ENCODE measurements around the gene ZMIZ1. TPM values are rescaled to one million over a fixed set of nuclear protein-coding genes. Genes with fewer than 3 reads are reported as not detected.
A peak's percentile ranks its signal among the peaks of the same experiment; 100 is the strongest.

The ZMIZ1 gene
- total RNA-seq, 1 experiment from 2014 or later = 7.8 TPM

GRCh38 chr10:79084012-79084971 is 15.5 kb downstream of the ZMIZ1 start:
- in situ Hi-C loops (cut with HindIII; ENCODE audit: low pct_unique_long_range_greater_than_20kb, low sequenced_read_pairs) = no loop called here

GRCh38 chr10:79084972-79085597 is 16.3 kb downstream of the ZMIZ1 start:
- no peak for DNase-seq (ENCODE audit: low read depth, low spot score)
- in situ Hi-C loops (cut with HindIII; ENCODE audit: low pct_unique_long_range_greater_than_20kb, low sequenced_read_pairs) = no loop called here

More at GRCh38 chr10:79084012-79084971, 15.5 kb downstream of the ZMIZ1 start:
- peak; percentile 83 for DNase-seq (ENCODE audit: low read depth, low spot score)

- in situ Hi-C loops (cut with HindIII; ENCODE audit: low pct_unique_long_range_greater_than_20kb, low sequenced_read_pairs) = no loop called here
- no peak for DNase-seq (ENCODE audit: low read depth, low spot score)
Observed at GRCh38 chr10:79086822-79087221, 18.1 kb downstream of the ZMIZ1 start.

GRCh38 chr10:79087721-79088120 is 19.0 kb downstream of the ZMIZ1 start:
- no peak for DNase-seq (ENCODE audit: low read depth, low spot score)
- in situ Hi-C loops (cut with HindIII; ENCODE audit: low pct_unique_long_range_greater_than_20kb, low sequenced_read_pairs) = no loop called here

GRCh38 chr10:79088176-79088575 is 19.4 kb downstream of the ZMIZ1 start:
- in situ Hi-C loops (cut with HindIII; ENCODE audit: low pct_unique_long_range_greater_than_20kb, low sequenced_read_pairs) = no loop called here
- no peak for DNase-seq (ENCODE audit: low read depth, low spot score)

GRCh38 chr10:79088613-79089355 is 20.0 kb downstream of the ZMIZ1 start:
- in situ Hi-C loops (cut with HindIII; ENCODE audit: low pct_unique_long_range_greater_than_20kb, low sequenced_read_pairs) = no loop called here
- no peak for DNase-seq (ENCODE audit: low read depth, low spot score)

GRCh38 chr10:79089632-79090031 is 20.9 kb downstream of the ZMIZ1 start:
- in situ Hi-C loops (cut with HindIII; ENCODE audit: low pct_unique_long_range_greater_than_20kb, low sequenced_read_pairs) = no loop called here

GRCh38 chr10:79090134-79090803 is 21.5 kb downstream of the ZMIZ1 start:
- in situ Hi-C loops (cut with HindIII; ENCODE audit: low pct_unique_long_range_greater_than_20kb, low sequenced_read_pairs) = no loop called here
- no peak for DNase-seq (ENCODE audit: low read depth, low spot score)

More at GRCh38 chr10:79089632-79090031, 20.9 kb downstream of the ZMIZ1 start:
- no peak for DNase-seq (ENCODE audit: low read depth, low spot score)

- in situ Hi-C loops (cut with HindIII; ENCODE audit: low pct_unique_long_range_greater_than_20kb, low sequenced_read_pairs) = no loop called here
Observed at GRCh38 chr10:79092292-79092896, 23.6 kb downstream of the ZMIZ1 start.

GRCh38 chr10:79093658-79094411 is 25.1 kb downstream of the ZMIZ1 start:
- in situ Hi-C loops (cut with HindIII; ENCODE audit: low pct_unique_long_range_greater_than_20kb, low sequenced_read_pairs) = no loop called here
- DNase-seq (ENCODE audit: low read depth, low spot score) = peak; percentile 93

More at GRCh38 chr10:79092292-79092896, 23.6 kb downstream of the ZMIZ1 start:
- DNase-seq (ENCODE audit: low read depth, low spot score) = no peak

- in situ Hi-C loops (cut with HindIII; ENCODE audit: low pct_unique_long_range_greater_than_20kb, low sequenced_read_pairs) = no loop called here
Observed at GRCh38 chr10:79094412-79095175, 25.8 kb downstream of the ZMIZ1 start.

GRCh38 chr10:79095316-79095715 is 26.6 kb downstream of the ZMIZ1 start:
- in situ Hi-C loops (cut with HindIII; ENCODE audit: low pct_unique_long_range_greater_than_20kb, low sequenced_read_pairs) = no loop called here
- DNase-seq (ENCODE audit: low read depth, low spot score) = no peak

More at GRCh38 chr10:79094412-79095175, 25.8 kb downstream of the ZMIZ1 start:
- DNase-seq (ENCODE audit: low read depth, low spot score) = no peak

GRCh38 chr10:79096514-79096913 is 27.7 kb downstream of the ZMIZ1 start:
- no peak for DNase-seq (ENCODE audit: low read depth, low spot score)
- in situ Hi-C loops (cut with HindIII; ENCODE audit: low pct_unique_long_range_greater_than_20kb, low sequenced_read_pairs) = no loop called here

GRCh38 chr10:79097021-79097872 is 28.5 kb downstream of the ZMIZ1 start:
- in situ Hi-C loops (cut with HindIII; ENCODE audit: low pct_unique_long_range_greater_than_20kb, low sequenced_read_pairs) = no loop called here
- DNase-seq (ENCODE audit: low read depth, low spot score) = no peak

GRCh38 chr10:79098061-79098460 is 29.3 kb downstream of the ZMIZ1 start:
- in situ Hi-C loops (cut with HindIII; ENCODE audit: low pct_unique_long_range_greater_than_20kb, low sequenced_read_pairs) = no loop called here
- no peak for DNase-seq (ENCODE audit: low read depth, low spot score)
